GM18909 (cell line): ENCODE measurements around the gene USP4.

Source experiments
- ATAC-seq: cut with Tn5 transposase; IDR thresholded peaks from one replicate; pipeline ENCODE4 v1.9.1; 2021; ENCODE audit warnings: mild to moderate bottlenecking; ENCODE audit not compliant: unreplicated experiment, poor library complexity

USP4 gene

GRCh38 chr3:49302613-49303012, 37.2 kb downstream of the USP4 start:
- ATAC-seq = no peak

- no peak for ATAC-seq
Measured at GRCh38 chr3:49300595-49300994, 39.3 kb downstream of the USP4 start.

- no peak for ATAC-seq
Measured at GRCh38 chr3:49298511-49298910, 41.3 kb downstream of the USP4 start.

GRCh38 chr3:49296781-49297411, 43.0 kb downstream of the USP4 start:
- no peak for ATAC-seq

- ATAC-seq = no peak
Measured at GRCh38 chr3:49295489-49296058, 44.3 kb downstream of the USP4 start.

- ATAC-seq = no peak
Measured at GRCh38 chr3:49294343-49294742, 45.5 kb downstream of the USP4 start.

GRCh38 chr3:49283997-49284396, 55.9 kb downstream of the USP4 start:
- ATAC-seq = no peak

GRCh38 chr3:49279376-49279775, 60.5 kb downstream of the USP4 start:
- no peak for ATAC-seq

- no peak for ATAC-seq
Measured at GRCh38 chr3:49278548-49278947, 61.3 kb downstream of the USP4 start.

- ATAC-seq = no peak
Measured at GRCh38 chr3:49277383-49277775, 62.5 kb downstream of the USP4 start.

GRCh38 chr3:49276475-49277382, 63.1 kb downstream of the USP4 start, which contains the start of gene C3orf62:
TSS of gene C3orf62 (minus strand) at chr3:49277232. CDS start at chr3:49276872, 360 bp downstream.
- ATAC-seq = no peak

- ATAC-seq = no peak
Measured at GRCh38 chr3:49273825-49274532, 65.9 kb downstream of the USP4 start.

- no peak for ATAC-seq
Measured at GRCh38 chr3:49271047-49271446, 68.8 kb downstream of the USP4 start.

GRCh38 chr3:49270156-49270500, 69.7 kb downstream of the USP4 start:
- ATAC-seq = no peak

- no peak for ATAC-seq
Measured at GRCh38 chr3:49269443-49270155, 70.3 kb downstream of the USP4 start.

GRCh38 chr3:49266410-49267095, 73.3 kb downstream of the USP4 start:
- ATAC-seq = no peak

- no peak for ATAC-seq
Measured at GRCh38 chr3:49265661-49266386, 74.0 kb downstream of the USP4 start.

- ATAC-seq = no peak
Measured at GRCh38 chr3:49263159-49263889, 76.5 kb downstream of the USP4 start.
